Measurements from ENCODE around the gene NAP1L4.

DNA sequence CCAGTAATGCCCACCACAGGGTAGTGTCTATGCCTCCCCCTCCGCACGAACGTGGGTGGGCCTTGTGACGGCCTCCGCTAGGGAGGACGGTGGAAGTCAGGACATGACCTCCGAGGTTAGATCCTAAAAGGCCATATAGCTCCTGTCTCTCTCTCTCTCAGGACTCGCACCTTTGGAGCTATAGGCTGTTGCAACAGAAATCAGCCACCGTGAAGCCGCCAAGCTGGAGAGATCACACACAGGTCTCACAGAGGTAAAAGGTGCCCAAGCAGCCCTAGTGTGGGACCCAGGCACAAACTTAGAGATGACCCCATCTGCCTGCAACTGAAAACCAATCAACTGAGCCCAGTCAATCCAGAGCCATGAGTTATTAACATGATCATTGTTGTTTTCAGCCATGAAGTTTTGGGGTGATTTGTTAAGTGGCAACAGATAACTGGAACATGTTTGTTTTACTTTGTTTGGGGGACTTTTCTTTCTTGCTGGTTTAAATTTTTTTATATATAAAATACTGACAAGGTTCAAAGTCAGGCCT, 7.4 kb upstream of the NAP1L4 start:
- TF ChIP-seq EZH2 (IDR thresholded peaks at IDR 0.05; ENCODE audit: borderline replicate concordance, insufficient read depth, low read depth, low read length, poor library complexity, severe bottlenecking) (no peak), CTCF (IDR thresholded peaks at IDR 0.05) (no peak)

Data from B cell (primary cell).